Osteoblast (primary cell): ENCODE measurements around the gene RACK1. TPM values are rescaled to one million over a fixed set of nuclear protein-coding genes. Genes with fewer than 3 reads are reported as not detected.

Source experiments
- DNase-seq: peaks from one replicate; pipeline ENCODE4 v3.0.0; 2011; ENCODE audit warnings: low spot score, mixed read lengths; ENCODE audit not compliant: insufficient read length; ENCODE audit errors: missing footprints
- H2AFZ ChIP-seq: 2 replicates; pipeline ENCODE4 v1.6.0; 2011; ENCODE audit warnings: mild to moderate bottlenecking, low read length
- H3K27ac ChIP-seq: 2 replicates; pipeline ENCODE4 v1.5.1; 2011; ENCODE audit warnings: mild to moderate bottlenecking, low read depth, low read length, moderate library complexity
- H3K27me3 ChIP-seq: 2 replicates; pipeline ENCODE4 v1.6.0; 2012; ENCODE audit warnings: mild to moderate bottlenecking, control low read depth, inconsistent platforms, low read length, moderate library complexity; ENCODE audit not compliant: insufficient read depth
- H3K36me3 ChIP-seq: 2 replicates; pipeline ENCODE4 v1.5.1; 2011; ENCODE audit warnings: mild to moderate bottlenecking, low read length, control low read depth, moderate library complexity; ENCODE audit not compliant: insufficient read depth
- H3K4me1 ChIP-seq: 2 replicates; pipeline ENCODE4 v1.5.1; 2011; ENCODE audit warnings: mild to moderate bottlenecking, low read length, control low read depth, moderate library complexity; ENCODE audit not compliant: insufficient read depth
- H3K4me2 ChIP-seq: 2 replicates; pipeline ENCODE4 v1.6.0; 2011; ENCODE audit warnings: mild to moderate bottlenecking, low read length; ENCODE audit not compliant: insufficient read depth
- H3K4me3 ChIP-seq: fragments of 200-600 bp; sonication (generic); 3 replicates; pipeline ENCODE4 v1.5.1; 2012; ENCODE audit warnings: mild to moderate bottlenecking, low read length, inconsistent platforms; ENCODE audit not compliant: insufficient read depth
- H3K79me2 ChIP-seq: 2 replicates; pipeline ENCODE4 v1.6.0; 2012; ENCODE audit warnings: mild to moderate bottlenecking, low read length, control low read depth, inconsistent platforms; ENCODE audit not compliant: insufficient read depth
- H3K9me3 ChIP-seq: 2 replicates; pipeline ENCODE4 v1.5.1; 2011; ENCODE audit warnings: low read depth, low read length, control low read depth
- H4K20me1 ChIP-seq: 2 replicates; pipeline ENCODE4 v1.6.0; 2012; ENCODE audit warnings: mild to moderate bottlenecking, low read length, control low read depth; ENCODE audit not compliant: insufficient read depth
- total RNA-seq: library from RNA; depleted of rRNA; stranded (reverse); fragments of >200 nt; gene quantifications from 2 replicates; pipeline ENCODE4 v1.2.3, GENCODE V29; 2012
- TF ChIP-seq, protein P1 (sequence below): IDR thresholded peaks from 2 replicates; pipeline ENCODE4 v1.5.1; 2011; ENCODE audit warnings: mild to moderate bottlenecking, low read depth, low read length, moderate library complexity; ENCODE audit errors: extremely low read depth

Gene RACK1
- total RNA-seq, 1 donor: 4,007 TPM

DNA sequence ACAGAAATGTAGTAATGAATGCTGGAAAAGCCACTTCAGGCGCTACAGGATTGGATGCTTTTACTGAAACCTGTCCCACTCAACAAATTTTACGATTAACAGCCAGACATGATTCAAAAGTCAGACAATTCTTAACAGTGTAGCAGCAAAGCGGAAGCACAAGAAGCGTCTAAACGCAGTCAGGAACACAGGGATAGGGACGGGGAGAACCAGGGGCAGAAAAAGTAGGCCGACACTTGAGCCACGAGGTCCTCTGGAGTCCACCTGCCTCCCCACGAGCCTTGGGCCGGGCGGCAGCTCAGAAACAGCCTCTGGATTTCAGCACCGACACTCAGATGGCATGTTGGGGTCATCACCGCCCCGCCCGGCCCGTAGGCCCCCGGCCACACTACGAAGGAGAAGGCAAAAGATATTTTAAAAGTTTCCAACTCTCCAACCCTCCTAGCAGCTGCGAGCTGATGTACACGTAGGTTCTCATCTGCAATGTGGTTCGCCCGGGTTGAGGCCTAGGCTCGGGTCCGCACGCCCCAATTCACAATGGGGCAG is 615 bp downstream of the RACK1 start:
- Histone ChIP-seq H3K27me3 (no peaks in the 10 kb centered on the region), H3K79me2 (peaks cover 83% of the 10 kb centered on the region), H2AFZ (peak overlapping the region; percentile 99), H3K27ac (peak overlapping the region; percentile 95), H4K20me1 (peaks cover 49% of the 10 kb centered on the region), H3K9me3 (no peaks in the 10 kb centered on the region), H3K4me3 (peak overlapping the region; percentile 99), H3K4me1 (peaks cover 36% of the 10 kb centered on the region), H3K36me3 (peaks cover 49% of the 10 kb centered on the region), H3K4me2 (peak overlapping the region; percentile 100)
- TF ChIP-seq, protein P1, sequence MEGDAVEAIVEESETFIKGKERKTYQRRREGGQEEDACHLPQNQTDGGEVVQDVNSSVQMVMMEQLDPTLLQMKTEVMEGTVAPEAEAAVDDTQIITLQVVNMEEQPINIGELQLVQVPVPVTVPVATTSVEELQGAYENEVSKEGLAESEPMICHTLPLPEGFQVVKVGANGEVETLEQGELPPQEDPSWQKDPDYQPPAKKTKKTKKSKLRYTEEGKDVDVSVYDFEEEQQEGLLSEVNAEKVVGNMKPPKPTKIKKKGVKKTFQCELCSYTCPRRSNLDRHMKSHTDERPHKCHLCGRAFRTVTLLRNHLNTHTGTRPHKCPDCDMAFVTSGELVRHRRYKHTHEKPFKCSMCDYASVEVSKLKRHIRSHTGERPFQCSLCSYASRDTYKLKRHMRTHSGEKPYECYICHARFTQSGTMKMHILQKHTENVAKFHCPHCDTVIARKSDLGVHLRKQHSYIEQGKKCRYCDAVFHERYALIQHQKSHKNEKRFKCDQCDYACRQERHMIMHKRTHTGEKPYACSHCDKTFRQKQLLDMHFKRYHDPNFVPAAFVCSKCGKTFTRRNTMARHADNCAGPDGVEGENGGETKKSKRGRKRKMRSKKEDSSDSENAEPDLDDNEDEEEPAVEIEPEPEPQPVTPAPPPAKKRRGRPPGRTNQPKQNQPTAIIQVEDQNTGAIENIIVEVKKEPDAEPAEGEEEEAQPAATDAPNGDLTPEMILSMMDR: no peak
- no peak for DNase-seq

DNA sequence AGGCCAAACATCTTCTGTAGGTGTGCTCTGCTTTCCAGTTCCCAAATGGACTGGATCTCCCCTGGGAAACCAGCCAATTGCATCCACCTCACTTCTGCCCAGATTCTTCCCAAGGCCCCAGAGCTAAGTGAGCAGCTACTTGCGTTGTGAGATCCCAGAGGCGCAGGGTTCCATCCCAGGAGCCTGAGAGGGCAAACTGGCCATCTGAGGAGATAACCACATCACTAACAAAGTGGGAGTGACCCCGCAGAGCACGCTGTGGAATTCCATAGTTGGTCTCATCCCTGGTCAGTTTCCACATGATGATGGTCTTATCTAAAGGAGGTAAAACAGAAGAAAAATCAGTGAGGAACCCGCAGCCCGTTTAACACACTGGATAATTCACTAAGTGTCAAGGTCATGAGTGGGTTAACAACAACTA is 1.7 kb downstream of the RACK1 start:
- no peak for DNase-seq
- H4K20me1 ChIP-seq: peaks cover 55% of the 10 kb centered on the region
- H3K9me3 ChIP-seq: no peaks in the 10 kb centered on the region
- peak overlapping the region; percentile 99 for H3K4me3 ChIP-seq
- no peaks in the 10 kb centered on the region for H3K27me3 ChIP-seq
- peak overlapping the region; percentile 100 for H3K4me2 ChIP-seq
- peak overlapping the region; percentile 95 for H3K27ac ChIP-seq
- peaks cover 84% of the 10 kb centered on the region for H3K79me2 ChIP-seq
- TF ChIP-seq, protein P1: no peak
- peaks cover 60% of the 10 kb centered on the region for H3K36me3 ChIP-seq
- H2AFZ ChIP-seq: no peak overlapping the region
- H3K4me1 ChIP-seq: peaks cover 30% of the 10 kb centered on the region

DNA sequence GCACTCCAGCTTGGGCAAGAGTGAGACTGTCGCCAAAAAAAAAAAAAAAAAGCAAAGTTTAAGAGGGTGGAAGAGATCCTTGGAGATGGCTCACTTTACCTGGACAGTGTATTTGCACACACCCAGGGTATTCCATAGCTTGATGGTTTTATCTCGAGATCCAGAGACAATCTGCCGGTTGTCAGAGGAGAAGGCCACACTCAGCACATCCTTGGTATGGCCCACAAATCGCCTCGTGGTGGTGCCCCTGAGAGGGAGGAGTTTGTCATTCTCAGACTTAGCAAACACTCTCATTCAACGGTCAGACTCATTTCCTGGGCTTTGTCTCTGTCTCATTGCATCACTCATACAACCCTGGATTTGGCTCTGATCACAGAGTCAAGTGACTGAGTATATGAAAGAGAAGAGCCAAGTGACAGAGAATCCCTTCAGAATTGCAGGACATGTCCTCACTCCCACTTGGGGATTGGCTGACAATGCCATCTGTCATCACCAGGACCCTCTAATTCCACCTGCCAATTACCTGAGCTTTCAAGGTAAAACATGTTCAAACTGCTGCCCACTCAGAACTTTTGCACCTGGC is 2.2 kb downstream of the RACK1 start:
- Histone ChIP-seq H3K9me3 (no peaks in the 10 kb centered on the region), H3K27me3 (no peaks in the 10 kb centered on the region), H4K20me1 (peaks cover 55% of the 10 kb centered on the region), H3K4me3 (peak overlapping the region; percentile 99), H3K36me3 (peaks cover 65% of the 10 kb centered on the region), H3K27ac (peak overlapping the region; percentile 95), H3K4me2 (peak overlapping the region; percentile 100), H3K79me2 (peaks cover 79% of the 10 kb centered on the region), H2AFZ (no peak overlapping the region), H3K4me1 (peaks cover 30% of the 10 kb centered on the region)
- TF ChIP-seq, protein P1: peak; percentile 27
- peak; percentile 98 for DNase-seq

DNA sequence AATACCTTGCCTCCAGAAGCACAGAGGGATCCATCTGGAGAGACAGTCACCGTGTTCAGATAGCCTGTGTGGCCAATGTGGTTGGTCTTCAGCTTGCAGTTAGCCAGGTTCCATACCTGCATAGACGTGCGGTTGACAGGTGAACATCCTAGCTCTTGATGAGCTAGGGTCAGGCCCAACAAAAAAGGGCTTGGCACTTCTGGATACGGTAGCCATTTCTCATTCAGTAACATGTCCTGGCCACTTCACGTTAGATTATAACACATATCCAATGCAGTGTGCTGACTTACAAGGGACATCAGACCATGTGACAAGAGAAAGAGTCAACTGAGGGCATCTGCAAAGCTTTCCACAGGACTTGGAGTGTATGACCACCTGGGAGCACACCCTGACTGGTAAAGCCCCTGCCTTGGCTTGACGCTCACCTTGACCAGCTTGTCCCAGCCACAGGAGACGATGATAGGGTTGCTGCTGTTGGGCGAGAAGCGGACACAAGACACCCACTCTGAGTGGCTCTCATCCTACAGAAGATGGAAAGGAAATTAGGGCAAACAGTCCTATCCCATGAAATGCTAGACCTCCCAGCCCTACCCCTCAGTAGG is 4.5 kb downstream of the RACK1 start:
- Histone ChIP-seq H3K36me3 (peaks cover 84% of the 10 kb centered on the region), H3K27ac (peak overlapping the region; percentile 1), H3K4me2 (no peak overlapping the region), H2AFZ (no peak overlapping the region), H3K4me3 (no peak overlapping the region), H3K4me1 (peaks cover 18% of the 10 kb centered on the region), H3K79me2 (peaks cover 64% of the 10 kb centered on the region), H3K9me3 (no peaks in the 10 kb centered on the region), H3K27me3 (no peaks in the 10 kb centered on the region), H4K20me1 (peaks cover 55% of the 10 kb centered on the region)
- TF ChIP-seq, protein P1: no peak
- DNase-seq: no peak
